Left forelimb (tissue), 1 donor: ENCODE measurements around the gene TEX29.

Experiments
- DNase-seq: peaks from one replicate; pipeline ENCODE4 v3.0.0-alpha.2; 2018; ENCODE audit warnings: low spot score

TEX29 gene

DNA sequence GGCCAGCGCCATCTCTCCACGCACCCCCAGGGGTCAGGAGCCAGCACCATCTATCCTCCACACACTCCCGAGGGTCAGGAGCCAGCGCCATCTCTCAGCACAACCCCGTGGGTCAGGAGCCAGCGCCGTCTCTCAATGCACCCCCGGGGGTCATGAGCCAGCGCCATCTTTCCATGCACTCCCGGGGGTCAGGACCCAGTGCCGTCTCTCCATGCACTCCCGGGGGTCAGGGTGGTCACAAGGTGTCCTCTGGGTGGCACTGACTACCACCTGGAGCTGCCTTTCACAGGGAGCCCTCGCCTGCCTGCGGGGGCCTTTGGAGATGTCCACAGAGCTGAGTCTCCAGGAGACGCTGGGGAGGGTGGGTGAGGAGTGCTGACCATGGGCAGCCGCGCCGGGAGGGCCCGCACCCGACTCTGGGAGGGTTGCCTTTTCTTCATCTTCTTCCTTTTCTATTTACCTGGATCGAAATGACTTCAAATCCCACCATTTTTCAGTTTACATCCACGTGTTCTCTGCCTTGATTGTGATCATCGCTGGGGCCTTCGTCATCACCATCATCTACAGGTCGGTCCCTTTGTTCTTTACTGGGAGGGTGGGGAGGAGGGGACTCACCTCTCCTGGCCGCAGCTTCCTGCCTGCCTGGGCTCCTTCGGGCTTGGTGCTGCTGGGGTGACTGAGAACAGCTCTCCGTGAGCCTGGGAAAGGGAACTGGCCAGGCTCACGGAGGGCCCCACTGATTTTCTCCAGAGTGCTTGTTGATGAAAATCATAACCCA lies 19.1 kb downstream of the TEX29 start:
- DNase-seq: peak; percentile 47

GRCh38 chr13:111341886-111342285 lies 21.4 kb downstream of the TEX29 start:
- DNase-seq: peak; percentile 34

- DNase-seq: peak; percentile 55
Observed at GRCh38 chr13:111342721-111343120, 22.3 kb downstream of the TEX29 start.

GRCh38 chr13:111343186-111343805 lies 22.9 kb downstream of the TEX29 start:
- no peak for DNase-seq

DNA sequence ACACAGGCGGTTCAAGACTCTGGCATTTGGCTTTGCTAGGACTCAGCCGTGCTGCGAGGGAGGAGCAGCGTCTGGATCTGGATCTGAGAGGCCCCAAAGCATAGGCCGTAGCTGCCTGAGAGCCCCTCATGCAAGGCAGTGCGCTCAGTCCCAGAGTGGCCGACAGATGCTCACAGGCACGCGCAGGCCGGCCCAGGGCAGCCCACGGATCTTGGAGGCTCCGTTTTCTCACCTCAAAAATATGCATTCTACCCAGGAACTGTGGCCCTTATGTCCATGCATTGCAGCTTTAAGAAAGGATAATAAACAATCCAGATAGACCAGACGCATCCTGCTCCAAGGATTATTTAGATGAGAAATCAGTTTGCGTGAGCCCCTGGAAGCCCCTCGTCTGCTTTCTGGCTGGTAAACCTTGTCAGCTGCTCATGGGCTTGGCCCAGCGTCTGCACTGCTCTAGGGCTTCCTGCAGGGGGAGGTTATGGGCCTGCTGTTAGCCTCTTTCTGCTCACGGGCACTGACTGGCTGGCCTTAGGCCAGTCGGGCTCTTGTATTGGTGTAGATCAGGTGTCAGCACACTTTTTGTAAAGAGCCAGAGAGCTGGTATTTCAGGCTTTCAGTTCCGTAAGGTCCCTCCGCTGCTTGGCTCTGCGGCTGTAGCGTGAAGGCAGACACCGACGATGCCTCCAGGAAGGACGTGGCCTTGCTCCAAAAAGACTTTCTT lies 24.2 kb downstream of the TEX29 start:
- peak; percentile 64 for DNase-seq

DNA sequence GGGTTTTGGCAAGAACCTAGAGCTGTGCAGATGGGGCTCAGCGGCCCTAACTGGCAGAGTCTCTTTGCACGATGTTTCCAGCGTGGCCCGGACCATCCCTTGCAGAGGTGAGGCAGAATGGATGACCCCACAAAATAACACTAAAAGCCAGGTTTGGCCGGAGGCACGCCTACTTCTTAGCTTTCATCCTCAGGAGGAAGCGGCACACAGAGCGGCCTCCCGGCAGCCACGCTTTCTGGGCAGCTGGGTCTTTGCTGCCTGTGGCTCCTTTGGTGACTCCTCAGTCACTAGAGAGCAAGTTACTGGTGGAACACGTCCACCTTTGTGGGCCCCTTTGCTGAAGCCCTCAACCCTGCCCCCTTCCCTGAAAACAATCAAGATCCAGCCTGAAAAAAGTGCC lies 25.2 kb downstream of the TEX29 start:
- DNase-seq: peak; percentile 45

GRCh38 chr13:111346101-111346680 lies 25.7 kb downstream of the TEX29 start:
- peak; percentile 53 for DNase-seq

DNA sequence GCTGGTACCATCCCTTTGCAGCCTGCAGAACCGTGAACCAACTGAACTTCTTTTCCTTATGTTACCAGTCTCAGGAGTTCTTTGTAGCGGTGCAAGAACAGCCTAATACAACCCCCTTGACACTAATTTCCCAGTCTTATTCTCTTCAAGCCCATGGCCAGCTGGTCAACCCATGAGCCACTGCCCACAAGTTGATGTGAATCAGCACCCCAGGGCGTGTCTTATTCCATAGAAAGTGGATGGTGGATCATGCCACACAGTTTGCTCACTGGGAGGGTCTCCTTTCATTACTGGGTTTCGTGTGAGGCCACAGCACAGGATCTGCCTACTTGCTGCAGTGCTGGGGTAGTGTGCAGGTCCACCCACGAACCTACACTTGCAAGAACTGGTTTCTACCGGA lies 27.0 kb downstream of the TEX29 start:
- DNase-seq: no peak

GRCh38 chr13:111353508-111353907 lies 33.1 kb downstream of the TEX29 start:
- no peak for DNase-seq

DNA sequence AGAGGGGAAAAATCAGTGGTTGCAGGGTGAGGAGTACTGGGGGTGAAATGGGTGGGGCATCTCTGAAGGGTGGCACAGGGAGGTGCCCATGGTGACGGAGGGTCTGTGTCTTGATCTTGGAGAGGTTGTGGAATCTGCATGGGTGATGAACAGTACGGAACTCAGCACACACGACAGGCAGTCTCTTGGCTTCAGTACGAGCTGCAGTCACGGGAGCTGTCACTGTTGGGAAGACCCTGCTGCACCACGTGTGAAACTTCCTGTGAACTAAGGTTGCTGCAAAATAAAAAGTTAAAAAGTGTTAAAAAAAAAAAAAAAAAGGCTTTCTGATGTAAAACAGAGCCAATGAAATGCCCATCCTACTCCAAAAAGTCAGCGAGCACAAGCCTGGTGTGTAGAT lies 34.3 kb downstream of the TEX29 start:
- DNase-seq: no peak

- no peak for DNase-seq
Observed at GRCh38 chr13:111356795-111357194, 36.4 kb downstream of the TEX29 start.

- no peak for DNase-seq
Observed at GRCh38 chr13:111359237-111359915, 38.9 kb downstream of the TEX29 start.

DNA sequence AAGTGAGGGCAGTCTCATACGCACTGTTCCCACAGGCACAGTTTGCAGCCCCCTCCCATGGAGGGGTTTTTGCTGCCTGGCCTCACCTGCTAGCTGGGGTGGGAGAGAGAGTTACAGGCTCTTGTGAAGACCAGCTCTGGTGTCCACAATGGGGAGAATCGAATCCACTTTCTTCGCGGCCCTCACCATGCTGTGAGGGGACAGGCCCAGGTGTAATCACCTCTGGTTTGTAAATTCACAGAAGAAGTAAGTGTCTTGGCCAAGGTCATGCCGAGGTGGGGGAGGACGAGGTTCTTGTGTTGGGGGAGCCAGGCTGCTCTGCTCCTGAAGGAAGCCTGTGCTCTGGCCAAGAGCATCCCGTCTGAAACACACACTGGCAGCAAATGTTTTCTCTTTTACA lies 39.5 kb downstream of the TEX29 start:
- DNase-seq: no peak

GRCh38 chr13:111360452-111360851 lies 40.0 kb downstream of the TEX29 start:
- DNase-seq: no peak

GRCh38 chr13:111361046-111361872 lies 40.8 kb downstream of the TEX29 start:
- DNase-seq: no peak

DNA sequence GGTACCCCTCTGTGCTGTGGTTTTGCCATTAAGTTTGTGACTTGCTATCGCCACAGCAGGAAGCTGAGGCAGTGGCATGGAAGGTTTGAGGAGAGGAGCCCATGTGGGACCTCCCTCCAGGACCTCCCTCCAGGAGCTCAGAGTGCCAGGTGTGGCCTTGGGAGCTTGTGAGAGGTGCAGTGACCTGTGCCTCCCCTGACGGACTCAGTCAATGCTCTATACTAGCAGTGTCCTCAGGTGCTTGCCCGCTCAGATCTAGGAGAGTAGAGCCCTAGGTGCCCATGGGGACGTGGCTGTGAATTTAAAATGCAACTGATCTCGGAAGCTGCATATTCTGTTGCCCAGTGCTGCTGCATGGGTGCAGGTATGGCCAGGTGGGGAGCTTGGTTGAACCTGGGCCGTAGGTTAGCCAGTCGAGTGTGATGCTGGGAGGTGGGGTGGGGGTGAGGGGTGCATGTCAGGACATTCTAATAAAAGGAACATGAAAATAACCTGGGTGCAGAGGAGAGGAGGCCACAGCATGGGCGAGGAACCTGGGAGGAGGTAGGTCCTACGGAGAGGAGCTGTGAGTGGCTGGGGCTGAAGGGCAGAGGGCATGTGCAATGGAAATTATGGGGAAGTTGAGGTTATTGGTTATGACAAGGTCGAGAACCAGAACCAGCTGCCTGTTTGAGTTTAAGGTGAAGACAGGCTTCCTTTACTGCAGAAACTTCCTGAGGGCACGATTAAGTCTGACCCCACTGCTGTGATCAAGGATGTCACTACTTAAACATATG lies 41.6 kb downstream of the TEX29 start:
- DNase-seq: no peak

DNA sequence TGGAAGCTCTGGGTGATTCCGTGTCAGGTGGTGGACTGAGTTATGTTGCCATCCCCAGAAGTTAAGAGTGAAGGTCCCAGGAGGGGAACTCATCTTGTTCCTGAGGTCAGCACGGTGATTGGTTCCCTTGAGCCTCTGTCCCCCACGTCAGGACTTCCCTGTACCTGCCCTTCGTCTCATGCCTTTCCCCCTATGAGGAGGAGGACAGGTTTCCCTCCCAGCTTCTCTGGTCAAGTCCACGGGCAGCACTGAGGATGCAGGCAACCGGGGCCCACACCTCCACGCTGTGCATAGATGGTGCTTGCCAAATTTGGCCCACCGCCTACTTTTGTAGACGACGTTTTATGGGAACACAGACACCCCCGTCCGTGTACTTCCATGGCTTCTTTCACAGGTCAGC lies 42.7 kb downstream of the TEX29 start:
- no peak for DNase-seq

GRCh38 chr13:111363591-111363990 lies 43.1 kb downstream of the TEX29 start:
- DNase-seq: no peak

DNA sequence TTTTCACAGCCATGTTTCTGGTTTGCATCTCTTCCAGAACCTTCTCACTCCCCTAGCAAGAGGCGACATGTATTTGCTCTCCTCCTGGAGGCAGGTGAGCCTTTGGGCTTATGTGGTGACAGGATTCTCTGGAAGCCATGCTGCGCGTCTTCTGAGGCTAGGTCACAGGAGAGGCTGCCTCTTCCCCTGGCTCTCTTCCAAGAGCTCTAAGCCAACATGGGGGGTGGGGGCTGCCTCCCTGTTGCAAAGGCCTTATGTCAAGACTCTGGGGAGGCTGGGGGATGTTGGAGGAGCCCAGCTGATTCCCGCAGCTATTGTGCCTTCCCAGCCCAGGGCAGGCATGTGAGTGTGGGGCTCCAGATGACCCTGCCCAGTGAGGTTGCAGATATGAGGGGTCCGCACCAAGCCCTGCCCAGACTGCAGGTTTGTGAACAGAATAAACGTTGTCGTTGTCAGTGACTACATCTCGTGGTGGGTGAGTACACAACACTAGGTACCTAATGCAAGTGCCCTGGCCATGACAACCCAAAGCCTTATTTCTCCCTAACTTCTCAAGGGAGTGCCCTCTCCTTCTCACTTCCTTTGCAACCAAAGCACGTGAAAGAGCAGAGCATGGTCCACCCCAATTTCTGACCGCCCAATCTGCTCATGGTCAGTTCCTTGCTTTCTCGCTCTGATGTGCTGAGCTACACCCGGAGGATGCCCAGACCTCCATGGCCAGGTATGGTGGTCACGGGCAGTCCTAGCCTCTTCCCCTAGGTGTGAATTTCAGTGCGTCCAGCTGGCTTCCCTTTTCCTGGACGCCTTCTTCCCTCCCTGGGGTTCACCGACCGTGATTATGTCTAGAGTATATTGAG lies 44.9 kb downstream of the TEX29 start:
- no peak for DNase-seq
